ENCODE results near the gene EED.

Gene EED

DNA sequence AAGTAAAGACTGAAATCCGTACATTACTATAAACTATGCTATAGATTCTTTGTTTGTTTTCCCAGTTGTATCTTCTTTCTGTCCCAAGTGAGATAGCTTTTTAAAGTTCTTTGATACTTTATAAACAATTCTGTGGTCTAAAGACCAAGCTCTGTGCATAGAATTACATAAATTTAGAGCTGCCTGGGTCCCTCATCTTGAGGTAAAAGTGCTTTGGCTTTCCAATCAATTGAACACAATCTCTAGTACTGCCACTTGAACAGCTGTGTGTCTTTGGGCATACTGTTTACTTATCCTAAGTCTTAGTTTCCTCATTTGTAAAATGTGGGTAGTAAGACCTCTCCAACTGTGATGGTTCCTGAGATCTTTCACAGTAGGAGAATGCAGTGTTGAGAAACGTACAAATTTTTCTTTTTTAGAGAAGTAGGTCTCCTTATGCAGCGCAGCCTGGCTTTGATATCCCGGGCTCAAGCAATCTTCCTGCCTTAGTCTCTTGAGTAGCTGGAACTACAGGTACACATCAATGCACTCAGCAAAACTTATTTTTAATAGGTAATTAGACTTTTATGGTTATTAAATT, 2.5 kb upstream of the EED start:
- Histone ChIP-seq H3K9me3 (replicated peaks in 1 of 11) (no peaks in the 10 kb centered on the region), H3K4me2 (no peak overlapping the region), H3K4me1 (peaks cover 15 to 21% (median 18%) of the 10 kb centered on the region in 10 experiments), H3K27me3 (no peaks in the 10 kb centered on the region), H3K9ac (no peak overlapping the region), H4K20me1 (peaks cover 4 to 19% (median 16%) of the 10 kb centered on the region in 11 experiments; a peak in 16 of 22 replicates), H3K4me3 (no peak overlapping the region), H3K36me3 (no peaks in the 10 kb centered on the region), H3K27ac (no peak overlapping the region)
- no peak for TF ChIP-seq Cebpa-rat (IDR thresholded peaks at IDR 0.05)

DNA sequence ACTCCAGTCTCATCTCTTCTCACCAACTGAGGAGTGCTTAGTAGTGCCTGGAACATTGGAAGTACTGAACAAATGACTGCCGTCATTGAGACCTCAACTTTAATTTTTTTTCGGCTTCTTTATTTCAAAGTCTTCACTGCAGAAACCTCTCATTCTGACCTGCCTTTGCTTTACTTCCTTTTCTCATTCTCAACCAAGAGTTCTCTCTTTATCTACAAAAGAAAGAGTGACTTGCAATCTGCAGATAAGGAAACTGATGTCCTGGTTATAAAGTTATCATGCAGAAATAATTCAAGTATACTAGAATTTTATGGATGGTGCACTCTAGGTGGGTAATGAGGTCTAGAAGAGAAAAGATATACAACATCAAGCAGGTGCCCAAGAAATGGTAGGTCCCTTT, 1.2 kb upstream of the EED start:
- Histone ChIP-seq H3K27me3 (no peaks in the 10 kb centered on the region), H3K4me1 (peaks cover 20 to 35% (median 30%) of the 10 kb centered on the region in 10 experiments), H3K9ac (peak overlapping the region in 4 of 11 experiments; percentile 93 to 98 (median 96); a peak in 3 of 22 replicates), H3K4me3 (peak overlapping the region in 3 of 10 experiments; percentile 82 to 92 (median 82); a peak in 3 of 20 replicates), H3K4me2 (peak overlapping the region; percentile 76 to 91 (median 82); a peak in 21 of 22 replicates), H3K9me3 (replicated peaks in 1 of 11) (no peaks in the 10 kb centered on the region), H3K27ac (peak overlapping the region in 1 of 11 experiments; percentile 99; a peak in 1 of 22 replicates), H3K36me3 (peaks cover 0 to 3% (median 0%) of the 10 kb centered on the region in 11 experiments; a peak in 1 of 22 replicates), H4K20me1 (peaks cover 14 to 32% (median 29%) of the 10 kb centered on the region in 11 experiments; a peak in 18 of 22 replicates)
- TF ChIP-seq Cebpa-rat (IDR thresholded peaks at IDR 0.05), result no peak

DNA sequence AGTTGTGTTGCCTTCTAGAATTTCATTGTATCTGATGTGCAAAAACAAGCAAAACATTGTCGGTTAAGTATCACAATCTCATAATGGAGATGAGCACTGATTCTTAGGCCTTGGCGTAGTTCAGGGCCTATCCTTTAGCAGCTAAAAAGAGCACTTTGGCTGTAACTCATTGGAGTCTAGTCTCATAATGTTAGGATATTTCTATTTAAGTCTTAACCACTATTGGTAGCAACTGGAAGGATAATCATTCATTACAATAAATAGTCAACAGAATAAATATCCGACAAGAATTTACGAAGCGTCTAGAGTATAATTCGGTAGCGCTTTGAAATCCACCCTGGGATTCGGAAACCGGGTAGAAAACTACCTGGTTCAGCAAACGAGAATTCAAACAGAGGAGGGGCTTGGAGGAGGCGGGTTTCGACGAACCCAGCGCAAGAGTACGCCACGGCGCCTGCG, 461 bp upstream of the EED start:
- peak overlapping the region; percentile 75 to 94 (median 85) for H3K4me3 ChIP-seq
- H3K27ac ChIP-seq, result peak overlapping the region; percentile 88 to 99 (median 98)
- H3K9ac ChIP-seq, result peak overlapping the region; percentile 85 to 98 (median 96)
- H3K36me3 ChIP-seq, result peaks cover 0 to 7% (median 0%) of the 10 kb centered on the region in 11 experiments; a peak in 2 of 22 replicates
- peaks cover 18 to 39% (median 36%) of the 10 kb centered on the region in 11 experiments; a peak in 18 of 22 replicates for H4K20me1 ChIP-seq
- no peaks in the 10 kb centered on the region for H3K9me3 ChIP-seq (replicated peaks in 1 of 11)
- H3K4me1 ChIP-seq, result peaks cover 20 to 40% (median 35%) of the 10 kb centered on the region in 10 experiments
- TF ChIP-seq Cebpa-rat (IDR thresholded peaks at IDR 0.05), result no peak
- H3K4me2 ChIP-seq, result peak overlapping the region; percentile 76 to 91 (median 82)
- no peaks in the 10 kb centered on the region for H3K27me3 ChIP-seq

DNA sequence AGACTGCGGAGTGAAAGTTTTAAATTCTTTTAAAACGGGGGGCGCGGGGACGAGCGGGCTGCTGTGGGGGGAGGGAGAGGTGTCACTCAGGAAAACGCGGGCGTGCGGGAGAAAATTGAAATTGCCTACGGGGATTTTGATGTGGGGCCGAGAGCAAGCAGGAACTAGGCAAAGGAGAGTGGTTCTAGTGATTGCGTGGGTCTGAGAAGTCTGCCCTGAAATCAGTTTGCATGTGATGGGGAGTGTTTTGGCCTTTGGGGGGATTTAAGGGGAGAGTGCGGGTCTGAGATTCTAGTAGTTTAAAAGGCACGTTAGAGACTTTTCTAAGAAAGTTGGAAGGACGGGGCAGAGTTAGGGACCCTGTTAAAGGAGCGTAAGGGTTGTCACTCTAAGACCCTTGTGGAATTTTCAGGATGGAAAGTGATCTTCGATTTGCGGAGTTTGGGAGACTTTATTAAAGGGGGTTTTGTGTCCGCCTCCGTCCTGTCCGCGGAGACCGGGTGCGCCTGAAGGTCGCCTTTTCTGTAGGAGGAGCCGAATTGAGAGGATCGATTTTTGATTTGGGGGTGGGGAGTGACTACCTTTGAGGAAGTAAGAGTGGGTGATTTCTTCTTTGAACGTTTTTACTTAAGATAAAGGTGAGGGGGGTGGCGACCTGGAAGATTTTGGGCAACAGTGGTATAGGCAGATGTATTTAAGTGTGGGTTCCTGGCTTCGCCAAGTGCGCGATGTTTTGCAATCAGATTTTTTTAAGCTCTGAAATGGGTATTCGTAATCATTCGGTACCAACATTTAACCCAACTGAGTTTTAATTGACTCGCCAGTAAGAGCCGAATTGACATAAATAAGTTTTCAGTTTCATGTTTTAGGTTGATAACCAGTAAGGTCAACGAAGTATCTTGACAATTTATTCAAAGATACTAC, 1.1 kb downstream of the EED start:
- H4K20me1 ChIP-seq, result peaks cover 21 to 54% (median 50%) of the 10 kb centered on the region in 11 experiments; a peak in 18 of 22 replicates

DNA sequence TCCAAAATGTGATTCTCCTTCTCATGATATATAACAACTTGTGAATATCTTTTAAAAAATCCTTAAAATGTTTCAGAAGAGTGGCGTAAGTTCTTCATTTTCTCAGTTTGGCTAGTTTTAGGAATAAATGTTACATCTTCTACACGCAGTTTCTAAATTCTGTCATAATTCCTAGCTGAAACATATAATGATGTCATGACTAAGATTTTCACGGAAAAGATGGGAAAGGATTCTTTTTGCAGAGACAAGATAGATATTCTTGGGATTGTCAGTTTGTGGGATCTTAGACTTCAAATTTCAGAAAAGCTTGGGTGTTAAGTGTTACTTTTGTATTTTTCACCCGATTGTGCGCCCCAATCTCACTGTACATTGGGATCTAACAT, 1.7 kb downstream of the EED start:
- peak overlapping the region; percentile 85 to 98 (median 96); a peak in 21 of 22 replicates for H3K9ac ChIP-seq
- peak overlapping the region; percentile 75 to 94 (median 85) for H3K4me3 ChIP-seq
- peaks cover 21 to 58% (median 53%) of the 10 kb centered on the region in 11 experiments; a peak in 18 of 22 replicates for H4K20me1 ChIP-seq
- peaks cover 20 to 52% (median 35%) of the 10 kb centered on the region in 10 experiments for H3K4me1 ChIP-seq
- H3K36me3 ChIP-seq, result peaks cover 5 to 17% (median 10%) of the 10 kb centered on the region in 11 experiments; a peak in 16 of 22 replicates
- TF ChIP-seq Cebpa-rat (IDR thresholded peaks at IDR 0.05), result no peak
- H3K27ac ChIP-seq, result peak overlapping the region in 10 of 11 experiments; percentile 88 to 99 (median 98); a peak in 20 of 22 replicates
- peak overlapping the region; percentile 73 to 93 (median 87) for H3K4me2 ChIP-seq
- no peaks in the 10 kb centered on the region for H3K9me3 ChIP-seq (replicated peaks in 1 of 11)
- H3K27me3 ChIP-seq, result no peaks in the 10 kb centered on the region

More for the DNA sequence above, 1.1 kb downstream of the EED start:
- H3K4me3 ChIP-seq, result peak overlapping the region; percentile 75 to 94 (median 85)
- H3K9me3 ChIP-seq (replicated peaks in 1 of 11), result no peaks in the 10 kb centered on the region
- peak overlapping the region; percentile 85 to 98 (median 96) for H3K9ac ChIP-seq
- peaks cover 3 to 13% (median 7%) of the 10 kb centered on the region in 11 experiments; a peak in 12 of 22 replicates for H3K36me3 ChIP-seq
- peaks cover 20 to 52% (median 35%) of the 10 kb centered on the region in 10 experiments for H3K4me1 ChIP-seq
- H3K4me2 ChIP-seq, result peak overlapping the region; percentile 73 to 93 (median 87)
- no peak for TF ChIP-seq Cebpa-rat (IDR thresholded peaks at IDR 0.05)
- peak overlapping the region; percentile 88 to 99 (median 98) for H3K27ac ChIP-seq
- no peaks in the 10 kb centered on the region for H3K27me3 ChIP-seq

DNA sequence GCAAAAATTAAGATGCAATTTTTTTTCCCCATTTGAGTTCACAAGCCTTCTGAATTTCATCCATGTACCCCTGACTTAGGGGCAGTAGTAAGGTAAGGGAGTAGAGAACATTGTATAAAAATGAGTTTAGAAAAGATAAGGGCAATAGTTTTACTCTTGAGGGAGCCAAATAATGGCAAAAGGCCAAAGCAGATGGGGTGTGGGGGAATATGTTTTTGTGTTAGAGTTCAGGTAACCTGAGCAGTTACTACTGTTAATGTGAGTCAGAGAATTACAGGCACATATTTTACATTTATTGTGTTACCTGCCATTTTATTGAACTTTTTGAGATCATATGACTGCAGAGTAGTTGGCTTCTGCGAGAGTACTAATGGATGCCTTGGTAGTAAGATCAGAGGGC, 3.1 kb downstream of the EED start:
- Histone ChIP-seq H3K27me3 (no peaks in the 10 kb centered on the region), H3K4me1 (peaks cover 20 to 52% (median 35%) of the 10 kb centered on the region in 10 experiments), H3K4me2 (peak overlapping the region; percentile 73 to 93 (median 87); a peak in 18 of 22 replicates), H3K9ac (no peak overlapping the region; a peak in 1 of 22 replicates), H3K27ac (no peak overlapping the region), H3K36me3 (peaks cover 11 to 30% (median 23%) of the 10 kb centered on the region in 11 experiments; a peak in 19 of 22 replicates), H3K9me3 (replicated peaks in 1 of 11) (no peaks in the 10 kb centered on the region), H4K20me1 (peaks cover 22 to 71% (median 60%) of the 10 kb centered on the region in 11 experiments; a peak in 19 of 22 replicates), H3K4me3 (no peak overlapping the region)
- TF ChIP-seq Cebpa-rat (IDR thresholded peaks at IDR 0.05), result no peak

DNA sequence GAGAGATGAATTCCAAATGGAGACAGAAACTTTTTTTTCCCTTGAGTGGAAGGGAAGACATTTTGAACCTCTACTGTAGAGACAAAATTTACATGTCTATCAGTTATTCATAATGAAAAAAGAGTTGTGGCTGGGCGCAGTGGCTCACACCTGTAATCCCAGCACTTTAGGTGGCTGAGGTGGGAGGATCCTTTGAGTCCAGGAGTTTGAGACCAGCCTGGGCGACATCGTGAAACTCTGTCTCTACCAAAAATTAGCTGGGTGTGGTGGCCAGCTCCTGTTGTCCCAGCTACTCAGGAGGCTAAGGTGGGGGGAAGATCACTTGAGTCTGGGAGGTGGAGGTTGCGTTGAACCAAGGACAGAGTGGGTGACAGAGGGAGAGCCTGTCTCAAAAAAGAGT, 4.1 kb downstream of the EED start:
- peak overlapping the region in 7 of 11 experiments; percentile 11 to 91 (median 22); a peak in 8 of 22 replicates for H3K4me2 ChIP-seq

DNA sequence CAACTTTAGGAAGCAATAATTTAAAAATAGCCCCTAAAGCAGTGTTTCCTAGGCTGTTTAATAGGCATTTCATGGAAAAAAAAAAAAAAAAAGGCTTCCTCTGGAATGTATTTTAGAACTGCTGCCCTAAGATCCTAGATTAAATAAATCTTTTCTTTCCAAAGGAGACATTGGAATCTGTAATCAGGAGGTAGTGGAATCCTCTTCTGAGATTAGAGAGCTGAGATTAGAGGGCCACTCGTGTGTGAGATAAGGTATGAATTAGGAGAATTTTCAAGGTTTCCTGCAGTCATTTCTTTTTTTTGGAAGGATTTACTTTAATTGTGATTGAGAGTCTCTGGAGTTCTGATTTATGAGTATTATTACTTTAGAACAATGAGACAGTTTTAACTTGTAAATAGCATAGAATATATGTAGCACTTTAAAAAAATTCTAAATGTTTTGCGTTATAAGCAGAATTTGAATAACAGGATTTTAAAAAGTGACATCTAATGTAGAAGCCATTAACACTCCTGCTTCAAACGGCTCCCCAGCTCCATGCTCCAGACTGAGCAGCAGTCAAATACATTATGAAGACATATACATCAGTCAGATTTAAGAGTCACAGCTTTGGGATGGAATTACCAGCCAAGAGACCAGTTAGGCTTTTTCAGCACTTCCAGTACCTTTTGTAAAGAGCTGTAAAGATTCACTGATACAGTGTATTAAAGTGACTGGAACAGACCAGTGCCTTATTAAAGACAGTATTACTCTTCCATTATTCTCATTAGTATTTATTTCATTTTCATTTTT, 5.0 kb downstream of the EED start:
- Histone ChIP-seq H3K9me3 (replicated peaks in 1 of 11) (no peaks in the 10 kb centered on the region), H3K9ac (no peak overlapping the region), H3K4me2 (peak overlapping the region in 1 of 11 experiments; percentile 32; a peak in 1 of 22 replicates), H3K4me1 (peaks cover 10 to 41% (median 27%) of the 10 kb centered on the region in 10 experiments), H3K27ac (no peak overlapping the region), H4K20me1 (peaks cover 25 to 88% (median 67%) of the 10 kb centered on the region in 11 experiments; a peak in 20 of 22 replicates), H3K27me3 (no peaks in the 10 kb centered on the region), H3K36me3 (peaks cover 16 to 49% (median 38%) of the 10 kb centered on the region in 11 experiments; a peak in 20 of 22 replicates), H3K4me3 (no peak overlapping the region)
- TF ChIP-seq Cebpa-rat (IDR thresholded peaks at IDR 0.05), result no peak

More for the DNA sequence above, 4.1 kb downstream of the EED start:
- Histone ChIP-seq H3K27me3 (no peaks in the 10 kb centered on the region), H3K9ac (no peak overlapping the region), H3K36me3 (peaks cover 16 to 40% (median 33%) of the 10 kb centered on the region in 11 experiments; a peak in 19 of 22 replicates), H3K4me1 (peaks cover 15 to 45% (median 32%) of the 10 kb centered on the region in 10 experiments), H3K9me3 (replicated peaks in 1 of 11) (no peaks in the 10 kb centered on the region), H4K20me1 (peaks cover 25 to 81% (median 67%) of the 10 kb centered on the region in 11 experiments; a peak in 20 of 22 replicates), H3K4me3 (no peak overlapping the region), H3K27ac (no peak overlapping the region)
- TF ChIP-seq Cebpa-rat (IDR thresholded peaks at IDR 0.05), result no peak

Data from BLaER1 treated with 17β-estradiol and CSF1 and Interleukin-3, amounts not matched to agents 10 nM and 100 nM (cell line).